ENCODE data around the gene ARMS2. TPM values are rescaled to one million over a fixed set of nuclear protein-coding genes. Genes with fewer than 3 reads are reported as not detected.

ARMS2 gene
- total RNA-seq, 2 donors from 2014 or later, result not detected

DNA sequence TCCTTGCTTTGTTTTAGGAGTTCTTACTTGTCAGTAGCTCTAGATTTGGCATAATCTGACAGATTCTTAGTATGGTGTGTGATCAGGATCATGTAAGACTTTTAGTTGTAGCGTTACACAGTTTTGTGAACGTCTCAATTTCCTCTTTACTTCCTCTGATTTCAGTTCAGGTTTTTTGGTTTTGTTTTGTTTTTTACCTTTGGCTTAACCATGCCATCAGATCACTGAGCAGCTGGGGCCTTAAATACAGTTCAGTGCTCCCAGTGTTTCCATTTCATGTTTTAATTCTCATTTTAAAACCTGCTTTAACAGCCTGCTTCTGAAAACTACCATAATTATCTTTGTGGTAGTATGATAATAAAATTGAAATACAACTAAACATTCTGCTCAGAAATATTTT is 27.2 kb upstream of the ARMS2 start:
- no peak for DNase-seq
- H3K36me3 ChIP-seq (ENCODE audit: control insufficient read depth, insufficient read depth, low read length), result peaks cover 35% of the 10 kb centered on the region
- H3K27ac ChIP-seq (ENCODE audit: low read depth, low read length), result no peak overlapping the region
- no peaks in the 10 kb centered on the region for H3K4me1 ChIP-seq (ENCODE audit: control insufficient read depth, insufficient read depth, low read length)
- TF ChIP-seq, protein P1, sequence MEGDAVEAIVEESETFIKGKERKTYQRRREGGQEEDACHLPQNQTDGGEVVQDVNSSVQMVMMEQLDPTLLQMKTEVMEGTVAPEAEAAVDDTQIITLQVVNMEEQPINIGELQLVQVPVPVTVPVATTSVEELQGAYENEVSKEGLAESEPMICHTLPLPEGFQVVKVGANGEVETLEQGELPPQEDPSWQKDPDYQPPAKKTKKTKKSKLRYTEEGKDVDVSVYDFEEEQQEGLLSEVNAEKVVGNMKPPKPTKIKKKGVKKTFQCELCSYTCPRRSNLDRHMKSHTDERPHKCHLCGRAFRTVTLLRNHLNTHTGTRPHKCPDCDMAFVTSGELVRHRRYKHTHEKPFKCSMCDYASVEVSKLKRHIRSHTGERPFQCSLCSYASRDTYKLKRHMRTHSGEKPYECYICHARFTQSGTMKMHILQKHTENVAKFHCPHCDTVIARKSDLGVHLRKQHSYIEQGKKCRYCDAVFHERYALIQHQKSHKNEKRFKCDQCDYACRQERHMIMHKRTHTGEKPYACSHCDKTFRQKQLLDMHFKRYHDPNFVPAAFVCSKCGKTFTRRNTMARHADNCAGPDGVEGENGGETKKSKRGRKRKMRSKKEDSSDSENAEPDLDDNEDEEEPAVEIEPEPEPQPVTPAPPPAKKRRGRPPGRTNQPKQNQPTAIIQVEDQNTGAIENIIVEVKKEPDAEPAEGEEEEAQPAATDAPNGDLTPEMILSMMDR (conservative IDR thresholded peaks at IDR 0.05), result no peak
- no peak overlapping the region for H3K9ac ChIP-seq (ENCODE audit: extremely low read depth, low read length, poor library complexity, severe bottlenecking)
- H3K4me3 ChIP-seq (ENCODE audit: low read length), result no peak overlapping the region
- H3K27me3 Mint-ChIP-seq (ENCODE audit: insufficient read depth), result no peaks in the 10 kb centered on the region
- no peaks in the 10 kb centered on the region for H3K27me3 ChIP-seq (ENCODE audit: control insufficient read depth, insufficient read depth, low read length, poor library complexity, severe bottlenecking)
- no peaks in the 10 kb centered on the region for H3K9me3 ChIP-seq (ENCODE audit: control insufficient read depth, low read length)
- no peaks in the 10 kb centered on the region for H3K9me3 Mint-ChIP-seq
- H3K27ac Mint-ChIP-seq, result no peak overlapping the region
- no peak overlapping the region for H3K4me3 Mint-ChIP-seq
- 88 to 96% methylated on average over 2 of the region's 2 CpGs for WGBS, 2 experiments (ENCODE audit: insufficient coverage in 1 of 2, insufficient read length in 1 of 2)
- peaks cover 29% of the 10 kb centered on the region for H3K36me3 Mint-ChIP-seq (ENCODE audit: low read depth)
- H3K4me1 Mint-ChIP-seq, result no peaks in the 10 kb centered on the region

DNA sequence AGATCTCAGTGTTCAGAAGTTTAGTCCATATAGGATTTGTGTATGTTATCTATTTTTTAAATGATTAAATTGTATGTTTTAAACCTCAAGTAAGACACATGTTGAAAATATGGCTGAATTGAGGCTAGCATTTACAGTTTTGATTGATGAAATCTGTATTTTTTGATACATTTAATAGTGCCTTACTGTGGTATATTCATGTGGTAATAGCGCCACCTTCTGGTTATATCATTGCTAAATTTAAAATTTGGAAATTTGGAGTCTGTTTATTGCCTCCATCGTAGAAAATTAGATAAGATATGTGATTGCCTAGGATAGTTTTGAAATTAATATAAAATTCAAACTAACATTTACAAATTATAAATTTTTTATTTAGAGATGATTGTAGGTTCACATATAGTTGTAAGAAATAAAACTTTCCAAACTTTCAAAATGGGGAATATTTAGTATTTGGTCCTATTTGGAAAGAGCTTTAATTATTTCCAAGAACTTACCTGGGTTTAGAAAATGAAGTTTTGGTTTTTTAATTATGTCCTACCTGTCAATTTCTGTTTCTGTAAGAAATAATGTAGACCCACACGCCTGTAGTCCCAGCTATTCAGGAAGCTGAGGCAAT is 19.1 kb upstream of the ARMS2 start:
- DNase-seq, result no peak
- H3K9me3 Mint-ChIP-seq, result peaks cover 5% of the 10 kb centered on the region
- TF ChIP-seq, protein P1 (conservative IDR thresholded peaks at IDR 0.05), result peak; percentile 93
- no peaks in the 10 kb centered on the region for H3K27me3 Mint-ChIP-seq (ENCODE audit: insufficient read depth)
- Histone ChIP-seq H3K4me1 (ENCODE audit: control insufficient read depth, insufficient read depth, low read length) (no peaks in the 10 kb centered on the region), H3K9me3 (ENCODE audit: control insufficient read depth, low read length) (no peaks in the 10 kb centered on the region), H3K4me3 (ENCODE audit: low read length) (no peak overlapping the region), H3K9ac (ENCODE audit: extremely low read depth, low read length, poor library complexity, severe bottlenecking) (no peak overlapping the region), H3K27me3 (ENCODE audit: control insufficient read depth, insufficient read depth, low read length, poor library complexity, severe bottlenecking) (no peaks in the 10 kb centered on the region), H3K36me3 (ENCODE audit: control insufficient read depth, insufficient read depth, low read length) (peaks cover 2% of the 10 kb centered on the region), H3K27ac (ENCODE audit: low read depth, low read length) (no peak overlapping the region)
- H3K27ac Mint-ChIP-seq, result no peak overlapping the region
- H3K36me3 Mint-ChIP-seq (ENCODE audit: low read depth), result peaks cover 12% of the 10 kb centered on the region
- WGBS, 2 experiments (ENCODE audit: insufficient coverage in 1 of 2, insufficient read length in 1 of 2), result 47 to 83% methylated on average over 1 to 2 of the region's 3 CpGs
- no peaks in the 10 kb centered on the region for H3K4me1 Mint-ChIP-seq
- H3K4me3 Mint-ChIP-seq, result no peak overlapping the region

DNA sequence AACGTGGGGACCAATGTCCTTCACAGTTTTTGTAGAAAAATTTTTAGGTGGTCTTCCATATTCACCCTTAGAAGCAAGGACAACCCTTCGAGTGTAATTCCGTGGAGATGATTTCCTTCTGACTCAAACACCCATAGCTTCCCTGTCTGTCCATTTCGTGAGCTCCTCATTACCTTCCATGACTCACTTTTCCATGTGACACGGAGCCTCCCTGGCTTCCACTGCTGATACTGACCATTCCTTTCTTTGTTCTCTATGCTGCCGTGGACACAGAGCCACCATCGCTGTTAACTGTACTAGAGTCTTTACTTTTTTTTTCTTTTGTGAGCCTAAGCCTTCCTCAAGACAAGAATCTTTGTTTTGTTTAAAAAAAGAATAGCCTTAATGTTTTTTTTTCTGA is 12.5 kb upstream of the ARMS2 start:
- Mint-ChIP-seq H3K27ac (no peak overlapping the region), H3K9me3 (peaks cover 19% of the 10 kb centered on the region), H3K27me3 (ENCODE audit: insufficient read depth) (no peaks in the 10 kb centered on the region), H3K4me1 (no peaks in the 10 kb centered on the region), H3K4me3 (no peak overlapping the region), H3K36me3 (ENCODE audit: low read depth) (peaks cover 4% of the 10 kb centered on the region)
- DNase-seq, result no peak
- Histone ChIP-seq H3K9me3 (ENCODE audit: control insufficient read depth, low read length) (peaks cover 10% of the 10 kb centered on the region), H3K9ac (ENCODE audit: extremely low read depth, low read length, poor library complexity, severe bottlenecking) (no peak overlapping the region), H3K4me3 (ENCODE audit: low read length) (no peak overlapping the region), H3K27me3 (ENCODE audit: control insufficient read depth, insufficient read depth, low read length, poor library complexity, severe bottlenecking) (no peaks in the 10 kb centered on the region), H3K27ac (ENCODE audit: low read depth, low read length) (no peak overlapping the region), H3K4me1 (ENCODE audit: control insufficient read depth, insufficient read depth, low read length) (no peaks in the 10 kb centered on the region), H3K36me3 (ENCODE audit: control insufficient read depth, insufficient read depth, low read length) (no peaks in the 10 kb centered on the region)
- 76 to 87% methylated on average over 6 to 7 of the region's 7 CpGs for WGBS, 2 experiments (ENCODE audit: insufficient coverage in 1 of 2, insufficient read length in 1 of 2)
- TF ChIP-seq, protein P1 (conservative IDR thresholded peaks at IDR 0.05), result no peak
